Peyer's patch (tissue), 4 donors: ENCODE measurements around the gene KIAA1614.

Experiments used
- POLR2A ChIP-seq, 2 donors: fragments of 450-650 bp; IDR thresholded peaks; one replicate each; pipeline ENCODE4 v1.5.1; 2017; ENCODE audit warnings: antibody characterized with exemption in 2 of 2, mild to moderate bottlenecking in 2 of 2, moderate library complexity in 2 of 2
- TF ChIP-seq, protein P1 (sequence below), 6 experiments: fragments of 450-650 bp in 4 of 6; fragments of 200-600 bp in 2 of 6; sonication (generic) in 1 of 6; IDR thresholded peaks; one replicate each; pipeline ENCODE4 v1.5.1; 2017 to 2019; ENCODE audit warnings: antibody characterized with exemption in 6 of 6, mild to moderate bottlenecking in 3 of 6, moderate library complexity in 1 of 6

- TF ChIP-seq, protein P1, sequence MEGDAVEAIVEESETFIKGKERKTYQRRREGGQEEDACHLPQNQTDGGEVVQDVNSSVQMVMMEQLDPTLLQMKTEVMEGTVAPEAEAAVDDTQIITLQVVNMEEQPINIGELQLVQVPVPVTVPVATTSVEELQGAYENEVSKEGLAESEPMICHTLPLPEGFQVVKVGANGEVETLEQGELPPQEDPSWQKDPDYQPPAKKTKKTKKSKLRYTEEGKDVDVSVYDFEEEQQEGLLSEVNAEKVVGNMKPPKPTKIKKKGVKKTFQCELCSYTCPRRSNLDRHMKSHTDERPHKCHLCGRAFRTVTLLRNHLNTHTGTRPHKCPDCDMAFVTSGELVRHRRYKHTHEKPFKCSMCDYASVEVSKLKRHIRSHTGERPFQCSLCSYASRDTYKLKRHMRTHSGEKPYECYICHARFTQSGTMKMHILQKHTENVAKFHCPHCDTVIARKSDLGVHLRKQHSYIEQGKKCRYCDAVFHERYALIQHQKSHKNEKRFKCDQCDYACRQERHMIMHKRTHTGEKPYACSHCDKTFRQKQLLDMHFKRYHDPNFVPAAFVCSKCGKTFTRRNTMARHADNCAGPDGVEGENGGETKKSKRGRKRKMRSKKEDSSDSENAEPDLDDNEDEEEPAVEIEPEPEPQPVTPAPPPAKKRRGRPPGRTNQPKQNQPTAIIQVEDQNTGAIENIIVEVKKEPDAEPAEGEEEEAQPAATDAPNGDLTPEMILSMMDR (IDR thresholded peaks at IDR 0.05) = no peak
- TF ChIP-seq POLR2A (IDR thresholded peaks at IDR 0.05) = no peak
Measured at GRCh38 chr1:180941518-180942275, 29.0 kb downstream of the KIAA1614 start.
